Activated CD4-positive, alpha-beta memory T cell treated with anti-CD3 and anti-CD28 coated beads for 36 hours (primary cell): Measurements from ENCODE around the gene APOA1. TPM values are rescaled to one million over a fixed set of nuclear protein-coding genes. Genes with fewer than 3 reads are reported as not detected.
"Not testable (repeated sequence)": the region's sequence is repeated elsewhere in the genome, so short reads cannot be mapped to it uniquely, and the experiment has no call there.

ENCODE experiments used
- CTCF ChIA-PET: fragments of 350-600 bp; sonication (Branson Sonifier 250); formaldehyde crosslinking; loops from one replicate; lab custom pipeline; 2021; ENCODE audit warnings: antibody characterized with exemption, inconsistent platforms; lab: Charles Lee
- POLR2A ChIA-PET: fragments of 350-600 bp; sonication (Branson Sonifier 250); formaldehyde crosslinking; loops from one replicate; lab custom pipeline; 2021; ENCODE audit warnings: antibody characterized with exemption; lab: Charles Lee
- DNase-seq: peaks from one replicate; pipeline ENCODE4 v3.0.0-alpha.2; 2020
- H3K27ac Mint-ChIP-seq: one replicate; pipeline ENCODE4 v1.8.0; 2021; ENCODE audit warnings: mixed read lengths
- H3K27me3 Mint-ChIP-seq: one replicate; pipeline ENCODE4 v1.8.0; 2021; ENCODE audit warnings: mixed read lengths
- H3K36me3 Mint-ChIP-seq: one replicate; pipeline ENCODE4 v1.8.0; 2021; ENCODE audit warnings: mixed read lengths
- H3K4me1 Mint-ChIP-seq: one replicate; pipeline ENCODE4 v1.8.0; 2021; ENCODE audit warnings: low read depth, mixed read lengths
- H3K4me3 Mint-ChIP-seq: one replicate; pipeline ENCODE4 v1.8.0; 2021; ENCODE audit warnings: mild to moderate bottlenecking, mixed read lengths
- H3K9me3 Mint-ChIP-seq: one replicate; pipeline ENCODE4 v1.8.0; 2021; ENCODE audit warnings: mixed read lengths
- intact Hi-C: fragments of 100-400 bp; cut with micrococcal nuclease; formaldehyde crosslinking; loops from one replicate; pipeline ENCODE4 v1.15.1; 2023
- total RNA-seq, 2 experiments: library from RNA; stranded (reverse); gene quantifications; one replicate each; pipeline ENCODE4 v1.2.3, GENCODE V29; 2021

Gene APOA1
- total RNA-seq, 2 experiments from 2014 or later = 0.24 TPM; not detected in 1

DNA sequence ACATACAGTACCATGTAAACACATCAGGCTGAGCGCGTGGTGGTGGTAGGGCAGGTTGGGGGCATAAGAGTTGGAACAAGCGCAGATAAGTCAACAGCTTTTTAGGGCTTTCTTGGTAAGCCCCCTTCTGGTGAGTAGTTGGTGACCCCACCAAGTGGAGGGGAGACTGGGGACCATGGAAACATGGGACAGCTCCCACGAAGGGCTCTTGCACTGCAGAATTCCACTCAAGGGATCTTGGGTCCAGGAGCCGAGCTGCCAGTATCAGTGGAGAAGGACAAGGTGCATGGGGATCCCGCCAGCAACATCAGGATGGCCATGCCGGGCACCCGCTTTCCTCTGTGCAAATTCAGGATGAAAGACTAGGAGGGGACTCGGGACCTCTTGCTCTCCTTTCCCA lies 6.2 kb upstream of the APOA1 start:
- no peaks in the 10 kb centered on the region for H3K4me1 Mint-ChIP-seq
- H3K36me3 Mint-ChIP-seq = peaks cover 34% of the 10 kb centered on the region
- intact Hi-C loops = no loop called here
- POLR2A ChIA-PET = no interaction called here
- no peak overlapping the region for H3K4me3 Mint-ChIP-seq
- H3K9me3 Mint-ChIP-seq = no peaks in the 10 kb centered on the region
- CTCF ChIA-PET = interaction anchor here (1.1 kb wide), 1 partner anchor 8 kb away, joined by 4 read pairs; no protein-coding TSS in a partner anchor
- no peak overlapping the region for H3K27ac Mint-ChIP-seq
- no peak for DNase-seq
- H3K27me3 Mint-ChIP-seq = no peaks in the 10 kb centered on the region

DNA sequence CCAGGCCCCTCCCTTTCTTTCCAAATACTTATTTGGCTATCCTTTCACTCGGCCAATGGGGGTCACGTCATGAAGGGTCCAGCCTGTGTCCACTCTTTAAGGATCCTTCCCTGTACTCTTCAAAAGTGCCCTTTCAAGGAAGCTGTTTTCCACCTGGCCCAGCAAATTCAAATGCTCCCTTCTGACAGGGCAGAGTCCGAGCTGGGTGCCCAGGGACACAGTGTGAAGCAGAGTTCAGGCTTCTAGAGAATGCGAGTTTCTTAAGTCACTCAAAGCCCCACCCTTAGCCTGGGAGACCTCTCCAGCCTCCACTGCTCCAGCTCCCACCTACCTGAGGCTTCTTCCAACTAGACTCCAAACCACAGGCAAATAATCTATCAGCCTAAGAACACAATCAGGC lies 5.5 kb upstream of the APOA1 start:
- POLR2A ChIA-PET = interaction anchor here (0.5 kb wide), 1 partner anchor 18 kb away, joined by 4 read pairs; no protein-coding TSS in a partner anchor
- H3K36me3 Mint-ChIP-seq = peaks cover 34% of the 10 kb centered on the region
- no peak overlapping the region for H3K27ac Mint-ChIP-seq
- intact Hi-C loops = no loop called here
- no peaks in the 10 kb centered on the region for H3K27me3 Mint-ChIP-seq
- H3K4me1 Mint-ChIP-seq = no peaks in the 10 kb centered on the region
- DNase-seq = no peak
- H3K9me3 Mint-ChIP-seq = no peaks in the 10 kb centered on the region
- CTCF ChIA-PET = no interaction called here
- H3K4me3 Mint-ChIP-seq = no peak overlapping the region

DNA sequence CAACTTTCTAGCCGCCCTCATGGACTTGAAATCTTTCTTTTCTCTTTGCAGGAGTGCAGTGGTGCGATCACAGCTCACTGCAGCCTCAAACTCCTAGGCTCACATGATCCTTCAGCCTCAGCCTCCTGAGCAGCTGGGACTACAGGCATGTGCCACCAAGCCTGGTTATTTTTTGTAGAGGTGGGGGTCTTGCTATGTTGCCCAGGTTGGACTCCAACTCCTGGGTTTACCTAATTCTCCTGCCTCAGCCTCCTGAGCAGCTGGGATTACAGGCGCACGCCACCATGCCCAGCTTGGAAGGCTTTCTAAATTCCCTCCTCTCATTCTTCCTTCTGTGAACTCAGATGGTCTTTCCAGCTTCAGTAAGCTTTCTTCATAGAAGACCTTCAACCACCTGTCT lies 4.7 kb upstream of the APOA1 start:
- Mint-ChIP-seq H3K36me3 (peaks cover 30% of the 10 kb centered on the region), H3K4me1 (no peaks in the 10 kb centered on the region), H3K4me3 (no peak overlapping the region), H3K9me3 (no peaks in the 10 kb centered on the region), H3K27me3 (no peaks in the 10 kb centered on the region), H3K27ac (no peak overlapping the region)
- POLR2A ChIA-PET = no interaction called here
- CTCF ChIA-PET = no interaction called here
- DNase-seq = no peak
- intact Hi-C loops = no loop called here

DNA sequence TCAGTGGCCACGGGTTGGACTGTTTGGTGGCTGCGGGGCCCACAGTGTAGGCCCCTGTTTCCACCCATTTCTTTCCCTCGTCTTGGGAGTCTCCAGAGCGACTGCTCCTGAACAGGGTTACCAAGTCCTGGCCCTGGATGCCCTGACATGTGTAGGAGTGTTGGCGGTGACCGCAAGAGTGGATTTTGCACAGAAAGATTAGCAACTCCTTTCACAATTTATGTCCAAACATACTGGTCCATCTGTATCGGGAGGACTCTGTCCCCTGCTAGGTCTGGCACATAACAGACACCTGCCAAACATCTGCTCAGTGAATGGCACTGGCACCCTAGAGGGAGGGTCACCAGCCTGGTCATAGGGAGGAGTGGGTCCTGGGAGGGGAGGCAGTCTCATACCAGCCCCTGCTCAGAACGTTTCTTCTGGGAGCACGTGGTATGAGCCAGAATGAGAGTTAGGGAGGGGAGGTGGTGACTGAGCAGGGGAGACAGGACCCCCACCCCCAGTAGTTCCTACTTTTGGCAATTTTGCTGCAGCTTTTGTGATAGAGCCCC lies 3.4 kb upstream of the APOA1 start:
- Mint-ChIP-seq H3K36me3 (peaks cover 17% of the 10 kb centered on the region), H3K27me3 (no peaks in the 10 kb centered on the region), H3K9me3 (no peaks in the 10 kb centered on the region), H3K4me1 (peaks cover 4% of the 10 kb centered on the region), H3K27ac (no peak overlapping the region), H3K4me3 (no peak overlapping the region)
- ChIA-PET CTCF (interaction anchor here (0.7 to 1.1 kb wide), 2 partner anchors 18 to 50 kb away, joined by 3 to 4 read pairs; partner anchors contain the start of genes APOA4 and APOA5), POLR2A (interaction anchor here (1.1 kb wide), 1 partner anchor 67 kb away, joined by 3 read pairs; the partner anchor contains the start of gene BUD13)
- intact Hi-C loops = no loop called here
- DNase-seq = no peak

DNA sequence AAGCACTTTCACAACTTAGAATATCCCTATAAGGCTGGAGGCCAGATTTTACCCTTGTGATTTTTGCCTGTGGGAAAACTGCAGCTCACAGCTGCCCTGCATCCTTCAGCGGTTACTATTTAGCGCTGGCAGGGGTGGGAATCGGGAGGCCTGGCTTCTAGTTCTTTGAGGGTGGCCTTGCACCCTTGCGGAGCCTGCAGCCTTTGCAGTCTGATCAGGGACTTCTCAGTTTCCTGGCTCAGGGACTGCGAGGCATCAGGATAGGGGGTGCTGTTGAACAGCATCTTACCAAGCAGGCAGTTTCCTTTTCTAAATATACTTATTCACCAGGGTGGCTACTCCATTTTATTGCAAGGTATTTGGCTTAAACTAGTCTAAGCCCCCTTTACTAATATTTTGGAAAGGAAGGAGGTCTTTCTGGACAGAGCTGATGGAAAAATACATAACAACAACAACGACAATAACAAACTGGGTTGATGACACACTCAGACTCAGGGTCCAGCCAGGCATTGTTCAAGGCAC lies 2.9 kb upstream of the APOA1 start:
- peaks cover 8% of the 10 kb centered on the region for H3K4me1 Mint-ChIP-seq
- POLR2A ChIA-PET = interaction anchor here (1.1 kb wide), 1 partner anchor 67 kb away, joined by 3 read pairs; the partner anchor contains the start of gene BUD13
- peaks cover 13% of the 10 kb centered on the region for H3K36me3 Mint-ChIP-seq
- intact Hi-C loops = no loop called here
- no peaks in the 10 kb centered on the region for H3K9me3 Mint-ChIP-seq
- DNase-seq = peak; percentile 26
- no peak overlapping the region for H3K4me3 Mint-ChIP-seq
- CTCF ChIA-PET = interaction anchor here (0.7 to 1.1 kb wide), 2 partner anchors 17 to 49 kb away, joined by 3 to 4 read pairs; partner anchors contain the start of genes APOA4 and APOA5
- no peak overlapping the region for H3K27ac Mint-ChIP-seq
- H3K27me3 Mint-ChIP-seq = no peaks in the 10 kb centered on the region

DNA sequence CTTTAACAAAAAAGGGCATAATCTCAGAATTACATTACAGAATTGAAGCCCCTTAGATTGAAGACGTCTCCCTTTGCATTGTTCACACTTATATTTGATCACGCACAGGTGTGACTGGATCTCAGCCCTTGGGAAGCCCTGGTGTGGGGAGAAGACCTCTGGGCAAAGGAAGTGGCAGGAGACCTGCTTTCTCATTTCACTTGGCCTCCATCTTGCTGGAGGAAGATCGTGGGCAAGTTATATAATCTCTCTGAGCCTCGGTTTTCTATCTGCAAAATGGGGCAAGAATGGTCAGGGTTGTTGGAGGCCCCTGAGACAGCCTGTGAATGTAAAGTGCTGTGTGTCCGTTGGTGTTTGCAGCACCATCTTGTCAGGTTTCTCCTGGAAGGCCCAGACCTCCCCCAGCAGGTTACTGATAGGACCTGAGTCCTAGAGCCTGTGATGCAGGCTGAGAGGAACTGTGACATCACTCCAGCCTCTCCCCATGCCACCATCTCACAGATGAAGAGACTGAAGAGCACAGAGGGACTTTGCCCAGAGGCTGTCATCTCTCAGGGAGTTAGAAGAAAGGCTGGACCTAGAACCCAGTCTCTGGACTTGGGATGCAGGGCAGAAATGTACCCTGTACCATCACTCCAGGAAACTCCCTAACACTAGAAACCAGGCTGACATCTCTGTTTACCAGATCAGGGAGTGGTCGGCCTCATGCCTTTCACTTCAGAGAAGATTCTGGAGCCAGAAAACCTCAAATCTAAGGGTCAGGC lies 1.1 kb upstream of the APOA1 start:
- POLR2A ChIA-PET = no interaction called here
- H3K9me3 Mint-ChIP-seq = no peaks in the 10 kb centered on the region
- H3K4me3 Mint-ChIP-seq = no peak overlapping the region
- intact Hi-C loops = loop anchor here (5.0 kb wide), 1 partner anchor 106 kb away; no protein-coding TSS in a partner anchor
- CTCF ChIA-PET = interaction anchor here (1.2 kb wide), 1 partner anchor 13 kb away, joined by 4 read pairs; no protein-coding TSS in a partner anchor
- no peaks in the 10 kb centered on the region for H3K27me3 Mint-ChIP-seq
- DNase-seq = no peak
- H3K36me3 Mint-ChIP-seq = peaks cover 3% of the 10 kb centered on the region
- H3K4me1 Mint-ChIP-seq = peaks cover 12% of the 10 kb centered on the region
- H3K27ac Mint-ChIP-seq = no peak overlapping the region

DNA sequence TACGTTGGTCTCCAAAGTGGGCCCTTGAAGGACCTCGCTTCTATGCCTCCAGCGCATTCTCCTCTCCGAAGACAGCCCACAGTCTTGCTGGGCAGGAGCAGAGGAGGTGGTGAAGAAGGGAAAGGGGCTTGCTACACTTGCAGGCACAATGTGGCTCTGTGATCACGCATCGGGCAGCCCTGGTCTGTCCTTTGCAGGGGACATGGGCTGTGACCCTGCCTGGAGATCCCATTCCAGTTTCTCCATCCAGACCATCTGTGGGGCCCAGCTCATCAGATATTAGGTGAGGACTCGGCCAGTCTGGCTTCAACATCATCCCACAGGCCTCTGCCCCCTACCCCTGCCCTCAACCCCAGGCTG lies 810 bp downstream of the APOA1 start:
- CTCF ChIA-PET = interaction anchor here (0.7 to 3.4 kb wide), 34 partner anchors 9 to 395 kb away, joined by 3 to 187 read pairs (median 5); partner anchors contain the start of genes APOA4, APOA5, PCSK7 and SIK3
- Mint-ChIP-seq H3K9me3 (no peaks in the 10 kb centered on the region), H3K27ac (no peak overlapping the region), H3K4me1 (peaks cover 12% of the 10 kb centered on the region), H3K4me3 (no peak overlapping the region), H3K36me3 (no peaks in the 10 kb centered on the region), H3K27me3 (no peaks in the 10 kb centered on the region)
- DNase-seq = no peak
- intact Hi-C loops = loop anchor here (1.0 to 5.0 kb wide), 2 partner anchors 45 to 104 kb away; partner anchors contain the start of gene APOA5
- POLR2A ChIA-PET = interaction anchor here (0.8 to 2.0 kb wide), 9 partner anchors 16 to 263 kb away, joined by 3 to 9 read pairs (median 6); partner anchors contain the start of genes APOA5, BUD13 and ZPR1

DNA sequence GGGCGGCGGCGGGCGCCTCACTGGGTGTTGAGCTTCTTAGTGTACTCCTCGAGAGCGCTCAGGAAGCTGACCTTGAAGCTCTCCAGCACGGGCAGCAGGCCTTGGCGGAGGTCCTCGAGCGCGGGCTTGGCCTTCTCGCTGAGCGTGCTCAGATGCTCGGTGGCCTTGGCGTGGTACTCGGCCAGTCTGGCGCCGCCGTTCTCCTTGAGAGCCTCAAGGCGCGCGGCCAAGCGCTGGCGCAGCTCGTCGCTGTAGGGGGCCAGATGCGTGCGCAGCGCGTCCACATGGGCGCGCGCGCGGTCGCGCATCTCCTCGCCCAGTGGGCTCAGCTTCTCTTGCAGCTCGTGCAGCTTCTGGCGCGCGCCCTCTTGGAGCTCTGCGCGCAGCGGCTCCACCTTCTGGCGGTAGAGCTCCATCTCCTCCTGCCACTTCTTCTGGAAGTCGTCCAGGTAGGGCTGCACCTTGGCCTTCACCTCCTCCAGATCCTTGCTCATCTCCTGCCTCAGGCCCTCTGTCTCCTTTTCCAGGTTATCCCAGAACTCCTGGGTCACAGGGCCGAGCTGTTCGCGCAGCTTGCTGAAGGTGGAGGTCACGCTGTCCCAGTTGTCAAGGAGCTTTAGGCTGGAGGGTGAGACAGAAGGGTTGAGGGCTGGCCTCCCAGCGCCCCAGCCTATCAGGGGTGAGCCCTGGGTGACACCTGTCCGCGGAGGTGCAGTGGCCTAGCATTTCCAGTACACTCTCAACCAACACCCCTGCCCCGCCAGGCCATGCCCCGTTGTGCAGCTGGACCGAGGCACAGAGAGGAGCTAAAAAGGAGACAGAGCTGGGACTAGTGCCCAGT lies 1.4 kb downstream of the APOA1 start:
- intact Hi-C loops = loop anchor here (1.0 to 5.0 kb wide), 2 partner anchors 45 to 104 kb away; partner anchors contain the start of gene APOA5
- Mint-ChIP-seq H3K4me1 (peaks cover 12% of the 10 kb centered on the region), H3K9me3 (no peaks in the 10 kb centered on the region), H3K4me3 (peak overlapping the region; percentile 63), H3K27me3 (no peaks in the 10 kb centered on the region), H3K27ac (no peak overlapping the region), H3K36me3 (no peaks in the 10 kb centered on the region)
- CTCF ChIA-PET = interaction anchor here (0.7 to 3.4 kb wide), 53 partner anchors 8 to 396 kb away, joined by 3 to 187 read pairs (median 4); partner anchors contain the start of genes APOA4, APOA5, BUD13 and PAFAH1B2
- POLR2A ChIA-PET = interaction anchor here (0.5 to 2.0 kb wide), 14 partner anchors 15 to 308 kb away, joined by 3 to 9 read pairs (median 4); partner anchors contain the start of genes APOA5, BUD13, PAFAH1B2 and ZPR1
- peak; percentile 88 for DNase-seq

DNA sequence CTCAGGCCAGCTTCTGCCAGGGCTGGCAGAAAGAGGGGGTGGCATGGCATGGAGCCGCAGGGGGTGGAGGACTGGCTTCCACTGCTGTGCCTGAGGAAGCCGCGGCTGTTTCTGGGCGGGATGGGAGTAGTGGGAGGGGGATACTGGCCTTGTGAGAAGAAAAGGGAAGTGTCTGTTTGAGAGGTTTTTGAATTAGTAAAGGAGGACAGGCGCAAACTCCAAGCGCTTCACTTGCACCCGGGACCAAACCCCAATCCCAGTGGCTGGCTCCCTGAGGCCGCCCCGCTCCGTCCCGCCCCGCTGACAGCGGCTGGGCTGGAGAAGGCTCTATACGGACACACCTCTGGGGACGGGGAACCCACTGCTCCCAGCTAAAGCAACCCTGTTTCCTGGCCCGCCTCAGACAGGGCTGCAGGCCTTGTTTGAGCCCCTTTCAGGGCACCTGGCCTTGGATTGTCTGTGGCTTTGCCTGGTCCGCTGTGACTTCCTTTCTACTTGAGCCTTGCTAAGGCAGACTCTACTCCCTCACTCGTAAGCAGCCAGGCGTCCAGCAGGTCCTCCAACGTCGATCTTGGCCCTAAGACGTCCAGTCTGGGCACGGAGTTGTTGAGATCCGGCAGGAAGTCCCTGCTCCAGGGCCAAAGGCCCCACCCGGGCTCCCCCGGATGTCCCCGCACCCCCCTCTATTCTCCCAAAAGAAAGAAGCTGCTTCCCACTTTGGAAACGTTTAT lies 2.2 kb downstream of the APOA1 start:
- H3K27ac Mint-ChIP-seq = no peak overlapping the region
- H3K27me3 Mint-ChIP-seq = no peaks in the 10 kb centered on the region
- no peaks in the 10 kb centered on the region for H3K9me3 Mint-ChIP-seq
- ChIA-PET CTCF (interaction anchor here (0.7 to 3.4 kb wide), 48 partner anchors 9 to 397 kb away, joined by 3 to 187 read pairs (median 5); partner anchors contain the start of genes APOA4, APOA5, BUD13 and PAFAH1B2), POLR2A (interaction anchor here (0.5 to 2.0 kb wide), 10 partner anchors 16 to 309 kb away, joined by 3 to 9 read pairs (median 4); partner anchors contain the start of genes APOA5, PAFAH1B2 and ZPR1)
- H3K4me3 Mint-ChIP-seq = peak overlapping the region; percentile 63
- intact Hi-C loops = loop anchor here (5.0 kb wide), 1 partner anchor 103 kb away; no protein-coding TSS in a partner anchor
- no peak for DNase-seq
- no peaks in the 10 kb centered on the region for H3K36me3 Mint-ChIP-seq
- peaks cover 12% of the 10 kb centered on the region for H3K4me1 Mint-ChIP-seq

DNA sequence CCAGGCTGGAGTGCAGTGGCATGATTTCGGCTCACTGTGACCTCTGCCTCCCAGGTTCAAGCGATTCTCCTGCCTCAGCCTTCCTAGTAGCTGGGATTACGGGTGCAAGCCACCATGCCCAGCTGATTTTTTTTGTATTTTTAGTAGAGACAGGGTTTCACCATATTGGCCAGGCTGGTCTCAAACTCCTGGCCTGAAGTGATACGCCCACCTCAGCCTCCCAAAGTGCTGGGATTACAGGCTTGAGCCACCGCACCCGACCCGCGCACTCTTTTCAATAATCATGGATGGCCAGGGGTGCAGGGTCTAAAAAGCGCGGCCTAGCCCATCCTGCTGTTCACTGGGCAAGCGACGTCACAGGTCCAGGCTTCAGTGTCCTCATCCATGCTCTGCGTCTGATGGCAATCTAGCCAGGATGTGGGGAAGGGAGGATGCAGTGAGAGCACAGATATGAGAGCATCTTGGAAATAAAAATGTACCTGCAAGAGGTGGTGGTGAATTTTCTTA lies 2.8 kb downstream of the APOA1 start:
- H3K27ac Mint-ChIP-seq, DNase-seq, H3K36me3 Mint-ChIP-seq, POLR2A ChIA-PET, H3K27me3 Mint-ChIP-seq, H3K9me3 Mint-ChIP-seq, H3K4me3 Mint-ChIP-seq: not testable (repeated sequence)
- intact Hi-C loops = loop anchor here (5.0 kb wide), 1 partner anchor 102 kb away; no protein-coding TSS in a partner anchor
- peaks cover 12% of the 10 kb centered on the region for H3K4me1 Mint-ChIP-seq
- CTCF ChIA-PET = interaction anchor here (2.3 to 3.4 kb wide), 2 partner anchors 44 to 92 kb away, joined by 14 to 187 read pairs; partner anchors contain the start of genes APOA5 and ZPR1
